ENCODE data around the gene NOP56. TPM values are rescaled to one million over a fixed set of nuclear protein-coding genes. Genes with fewer than 3 reads are reported as not detected.
A peak's percentile ranks its signal among the peaks of the same experiment; 100 is the strongest.

Gene NOP56
- total and polyA plus RNA-seq, 4 donors: 34.2 to 63.7 (median 46.5) TPM

- Histone ChIP-seq H3K27me3 (ENCODE audit: control insufficient read depth in 4 of 4, insufficient read depth in 4 of 4, low read length in 3 of 4) (peaks cover 0 to 3% (median 2%) of the 10 kb centered on the region in 4 donors), H3K9ac (ENCODE audit: low read depth in 1 of 2, low read length in 2 of 2) (no peak overlapping the region), H3K4me3 (ENCODE audit: low read depth in 1 of 3, low read length in 3 of 3) (no peak overlapping the region), H3K36me3 (ENCODE audit: control insufficient read depth in 4 of 4, insufficient read depth in 3 of 4, low read depth in 1 of 4, low read length in 3 of 4) (no peaks in the 10 kb centered on the region), H3K4me1 (ENCODE audit: control insufficient read depth in 4 of 4, insufficient read depth in 4 of 4, low read length in 3 of 4) (peaks cover 0 to 2% (median 0%) of the 10 kb centered on the region in 4 donors), H3K9me3 (ENCODE audit: control insufficient read depth in 4 of 4, low read length in 3 of 4) (peaks cover 0 to 3% (median 0%) of the 10 kb centered on the region in 4 donors), H3K27ac (ENCODE audit: low read depth in 1 of 2, low read length in 2 of 2) (no peak overlapping the region)
- 6% methylated on average over 1 of the region's 1 CpG for WGBS
- DNase-seq (ENCODE audit: low spot score): no peak
- TF ChIP-seq FOXA2 (IDR thresholded peaks at IDR 0.05) (peak; percentile 44), ZBTB33 (IDR thresholded peaks at IDR 0.05) (peak; percentile 17), HNF4A (conservative IDR thresholded peaks at IDR 0.05) (peak in 1 of 2 donors; percentile 41), YY1 (IDR thresholded peaks at IDR 0.05) (peak; percentile 24), REST (IDR thresholded peaks at IDR 0.05) (no peak), RXRA (IDR thresholded peaks at IDR 0.05) (peak in 1 of 2 donors; percentile 33), GABPA (IDR thresholded peaks at IDR 0.05 in 1 of 2, conservative IDR thresholded peaks at IDR 0.05 in 1 of 2) (peak in 1 of 2 donors; percentile 33), MAX (IDR thresholded peaks at IDR 0.05) (no peak)
Observed at GRCh38 chr20:2633381-2633780, 19.1 kb upstream of the NOP56 start.

GRCh38 chr20:2637246-2637645 is 15.2 kb upstream of the NOP56 start:
- WGBS: 91% methylated on average over 6 of the region's 6 CpGs
- Histone ChIP-seq H3K9me3 (ENCODE audit: control insufficient read depth in 4 of 4, low read length in 3 of 4) (no peaks in the 10 kb centered on the region), H3K4me3 (ENCODE audit: low read depth in 1 of 3, low read length in 3 of 3) (no peak overlapping the region), H3K4me1 (ENCODE audit: control insufficient read depth in 4 of 4, insufficient read depth in 4 of 4, low read length in 3 of 4) (peaks cover 0 to 2% (median 0%) of the 10 kb centered on the region in 4 donors), H3K27ac (ENCODE audit: low read depth in 1 of 2, low read length in 2 of 2) (no peak overlapping the region), H3K9ac (ENCODE audit: low read depth in 1 of 2, low read length in 2 of 2) (no peak overlapping the region), H3K36me3 (ENCODE audit: control insufficient read depth in 4 of 4, insufficient read depth in 3 of 4, low read depth in 1 of 4, low read length in 3 of 4) (no peaks in the 10 kb centered on the region), H3K27me3 (ENCODE audit: control insufficient read depth in 4 of 4, insufficient read depth in 4 of 4, low read length in 3 of 4) (peaks cover 0 to 3% (median 2%) of the 10 kb centered on the region in 4 donors)
- no peak for DNase-seq (ENCODE audit: low spot score)
- TF ChIP-seq JUND (IDR thresholded peaks at IDR 0.05) (no peak), HNF4A (conservative IDR thresholded peaks at IDR 0.05) (no peak), EGR1 (IDR thresholded peaks at IDR 0.05; ENCODE audit: low read depth in 2 of 2) (no peak), HNF4G (IDR thresholded peaks at IDR 0.05) (no peak), SP1 (IDR thresholded peaks at IDR 0.05) (no peak), ATF3 (IDR thresholded peaks at IDR 0.05) (no peak), TAF1 (conservative IDR thresholded peaks at IDR 0.05) (no peak), FOXA2 (IDR thresholded peaks at IDR 0.05) (no peak), CTCF (IDR thresholded peaks at IDR 0.05; ENCODE audit: low read depth, low read length, missing input control) (no peak)
